GM23248 (cell line): ENCODE results near the gene REL. TPM values are rescaled to one million over a fixed set of nuclear protein-coding genes. Genes with fewer than 3 reads are reported as not detected.
A peak's percentile ranks its signal among the peaks of the same experiment; 100 is the strongest.

Source experiments
- DNase-seq: peaks from one replicate; pipeline ENCODE4 v3.0.0-alpha.2; 2015
- H2AFZ ChIP-seq: fragments of 200-600 bp; sonication (generic); 2 replicates; pipeline ENCODE4 v1.6.1; 2016; ENCODE audit warnings: antibody characterized with exemption
- H3F3A ChIP-seq: fragments of 200-600 bp; sonication (generic); 2 replicates; pipeline ENCODE4 v1.6.1; 2016; ENCODE audit warnings: mild to moderate bottlenecking, antibody characterized with exemption, mixed run types; ENCODE audit not compliant: insufficient read depth
- H3K27ac ChIP-seq: fragments of 200-600 bp; sonication (generic); 2 replicates; pipeline ENCODE4 v1.5.1; 2016; ENCODE audit warnings: mild to moderate bottlenecking
- H3K27me3 ChIP-seq: fragments of 200-600 bp; sonication (generic); replicated peaks from 2 replicates; pipeline ENCODE4 v1.6.1; 2016; ENCODE audit warnings: mild to moderate bottlenecking; ENCODE audit not compliant: insufficient read depth
- H3K36me3 ChIP-seq: fragments of 200-600 bp; sonication (generic); 2 replicates; pipeline ENCODE4 v1.6.1; 2016; ENCODE audit warnings: low read depth, mild to moderate bottlenecking
- H3K4me1 ChIP-seq: fragments of 200-600 bp; sonication (generic); 2 replicates; pipeline ENCODE4 v1.6.1; 2016; ENCODE audit warnings: mild to moderate bottlenecking; ENCODE audit not compliant: insufficient read depth
- H3K4me2 ChIP-seq: fragments of 200-600 bp; sonication (generic); one replicate; pipeline ENCODE4 v1.6.1; 2016; ENCODE audit warnings: mild to moderate bottlenecking; ENCODE audit not compliant: unreplicated experiment
- H3K4me3 ChIP-seq: fragments of 200-600 bp; sonication (generic); 2 replicates; pipeline ENCODE4 v1.5.1; 2016; ENCODE audit warnings: mild to moderate bottlenecking
- H3K79me2 ChIP-seq: fragments of 200-600 bp; sonication (generic); 2 replicates; pipeline ENCODE4 v1.6.1; 2016; ENCODE audit warnings: mild to moderate bottlenecking; ENCODE audit not compliant: insufficient read depth
- H3K9ac ChIP-seq: fragments of 200-600 bp; sonication (generic); 2 replicates; pipeline ENCODE4 v1.6.1; 2016; ENCODE audit warnings: mild to moderate bottlenecking
- H3K9me2 ChIP-seq: fragments of 200-600 bp; sonication (generic); 2 replicates; pipeline ENCODE4 v1.6.1; 2016; ENCODE audit warnings: mixed run types, mild to moderate bottlenecking, moderate library complexity; ENCODE audit not compliant: insufficient read depth
- H3K9me3 ChIP-seq: fragments of 200-600 bp; sonication (generic); one replicate; pipeline ENCODE4 v1.6.1; 2017; ENCODE audit warnings: low read depth
- H4K20me1 ChIP-seq: fragments of 200-600 bp; sonication (generic); 2 replicates; pipeline ENCODE4 v1.6.0; 2016; ENCODE audit not compliant: insufficient read depth
- EZH2 ChIP-seq: fragments of 200-600 bp; sonication (generic); IDR thresholded peaks from 2 replicates; pipeline ENCODE4 v1.6.1; 2018; ENCODE audit warnings: antibody characterized with exemption, mild to moderate bottlenecking; ENCODE audit not compliant: insufficient read depth, poor library complexity, severe bottlenecking
- EZH2phosphoT487 ChIP-seq: fragments of 200-600 bp; sonication (generic); IDR thresholded peaks from 2 replicates; pipeline ENCODE4 v1.6.1; 2018; ENCODE audit warnings: antibody characterized with exemption, moderate library complexity, mild to moderate bottlenecking, low read depth; ENCODE audit not compliant: insufficient read depth
- WGBS, 2 experiments: methylation state at CpG; one replicate each; pipeline ENCODE4 v1.1.6; 2015 to 2017; ENCODE audit warnings: low lambda C conversion rate in 2 of 2, low coverage in 1 of 2; ENCODE audit errors: missing lambda C conversion rate in 2 of 2; 5-methylcytosine and 5-hydroxymethylcytosine counted together
- in situ Hi-C: fragments of 300-500 bp; cut with MboI; formaldehyde crosslinking; loops from 2 replicates; pipeline ENCODE4 v1.15.0; 2020
- polyA plus RNA-seq: library from polyadenylated mRNA; unstranded; fragments of >200 nt; fragmentation: Nextera tagmentation; extraction: Ambion mirVana; gene quantifications from 2 replicates; pipeline ENCODE4 v1.2.1, GENCODE V29; 2016
- total RNA-seq: library from RNA; depleted of rRNA; stranded (reverse); fragments of >200 nt; shearing (Covaris generic); gene quantifications from 2 replicates; pipeline ENCODE4 v1.2.3, GENCODE V29; 2014

The REL gene
- total and polyA plus RNA-seq, 2 experiments from 2014 or later: 2.1 to 2.3 TPM

GRCh38 chr2:60934165-60934722, 52.9 kb downstream of the REL start:
- peak; percentile 7 for DNase-seq
- no peaks in the 10 kb centered on the region for H3K9me2 ChIP-seq
- H3K79me2 ChIP-seq: no peaks in the 10 kb centered on the region
- in situ Hi-C loops: no loop called here
- no peak overlapping the region for H3K4me3 ChIP-seq
- no peak overlapping the region for H3K9ac ChIP-seq
- no peaks in the 10 kb centered on the region for H3F3A ChIP-seq
- H3K27ac ChIP-seq: no peak overlapping the region
- H3K27me3 ChIP-seq: no peaks in the 10 kb centered on the region
- no peaks in the 10 kb centered on the region for H3K36me3 ChIP-seq
- no peaks in the 10 kb centered on the region for H3K9me3 ChIP-seq
- 11 to 19% methylated on average over 2 of the region's 2 CpGs for WGBS, 2 experiments
- no peak overlapping the region for H3K4me2 ChIP-seq
- no peaks in the 10 kb centered on the region for H4K20me1 ChIP-seq
- H2AFZ ChIP-seq: 0 out of 2 replicates have a peak overlapping the region, but pooled peaks have one; percentile 19
- TF ChIP-seq EZH2phosphoT487: no peak
- TF ChIP-seq EZH2: no peak
- no peaks in the 10 kb centered on the region for H3K4me1 ChIP-seq

GRCh38 chr2:60936757-60937156, 55.4 kb downstream of the REL start:
- Histone ChIP-seq H3K4me2 (no peak overlapping the region), H3K36me3 (no peaks in the 10 kb centered on the region), H4K20me1 (no peaks in the 10 kb centered on the region), H3K79me2 (no peaks in the 10 kb centered on the region), H3K9me3 (no peaks in the 10 kb centered on the region), H2AFZ (no peak overlapping the region), H3K27me3 (no peaks in the 10 kb centered on the region), H3K9me2 (no peaks in the 10 kb centered on the region), H3K9ac (no peak overlapping the region), H3K27ac (no peak overlapping the region), H3K4me3 (no peak overlapping the region), H3K4me1 (no peaks in the 10 kb centered on the region), H3F3A (no peaks in the 10 kb centered on the region)
- TF ChIP-seq EZH2phosphoT487 (no peak), EZH2 (no peak)
- WGBS, 2 experiments: 83 to 89% methylated on average over 5 of the region's 5 CpGs
- no peak for DNase-seq
- in situ Hi-C loops: no loop called here

DNA sequence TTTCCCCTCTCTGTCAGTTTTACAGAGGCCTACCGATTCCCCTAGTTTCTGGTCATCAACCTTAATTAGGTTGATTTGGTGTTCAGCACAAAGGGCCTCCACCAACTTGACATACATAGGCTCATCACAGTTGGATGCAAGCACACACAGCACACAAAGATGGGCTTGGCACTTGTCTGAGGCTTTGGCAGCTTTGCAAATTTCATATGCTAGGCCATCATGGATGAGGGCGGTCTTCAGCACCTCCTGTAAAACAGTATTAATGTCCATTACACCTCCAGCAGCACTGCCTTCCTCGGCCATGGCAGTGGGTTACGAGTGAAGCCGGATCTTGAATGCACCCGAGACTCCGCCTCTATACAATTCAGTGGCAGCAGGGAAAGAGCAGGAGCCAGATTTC, 56.9 kb downstream of the REL start:
- WGBS, 2 experiments: 97 to 98% methylated on average over 7 of the region's 7 CpGs
- Histone ChIP-seq H3K4me2 (no peak overlapping the region), H3K27ac (no peak overlapping the region), H4K20me1 (no peaks in the 10 kb centered on the region), H3K9me2 (no peaks in the 10 kb centered on the region), H3K9me3 (no peaks in the 10 kb centered on the region), H3K36me3 (no peaks in the 10 kb centered on the region), H3F3A (no peaks in the 10 kb centered on the region), H3K79me2 (no peaks in the 10 kb centered on the region), H3K4me3 (no peak overlapping the region), H3K4me1 (no peaks in the 10 kb centered on the region), H3K9ac (no peak overlapping the region), H3K27me3 (no peaks in the 10 kb centered on the region), H2AFZ (no peak overlapping the region)
- DNase-seq: no peak
- no peak for TF ChIP-seq EZH2
- TF ChIP-seq EZH2phosphoT487: no peak
- in situ Hi-C loops: no loop called here

- Histone ChIP-seq H3K4me3 (no peak overlapping the region), H3K4me2 (no peak overlapping the region), H3F3A (no peaks in the 10 kb centered on the region), H3K9me2 (no peaks in the 10 kb centered on the region), H4K20me1 (no peaks in the 10 kb centered on the region), H3K9me3 (no peaks in the 10 kb centered on the region), H3K27me3 (no peaks in the 10 kb centered on the region), H3K79me2 (no peaks in the 10 kb centered on the region), H3K27ac (no peak overlapping the region), H2AFZ (no peak overlapping the region), H3K36me3 (no peaks in the 10 kb centered on the region; the same call in 1 of the 2 replicates), H3K4me1 (no peaks in the 10 kb centered on the region), H3K9ac (no peak overlapping the region)
- in situ Hi-C loops: no loop called here
- WGBS, 2 experiments: 70 to 79% methylated on average over 2 of the region's 2 CpGs
- no peak for DNase-seq
- TF ChIP-seq EZH2 (no peak), EZH2phosphoT487 (no peak)
These were observed 58.2 kb downstream of the REL start for GRCh38 chr2:60939622-60940021.

DNA sequence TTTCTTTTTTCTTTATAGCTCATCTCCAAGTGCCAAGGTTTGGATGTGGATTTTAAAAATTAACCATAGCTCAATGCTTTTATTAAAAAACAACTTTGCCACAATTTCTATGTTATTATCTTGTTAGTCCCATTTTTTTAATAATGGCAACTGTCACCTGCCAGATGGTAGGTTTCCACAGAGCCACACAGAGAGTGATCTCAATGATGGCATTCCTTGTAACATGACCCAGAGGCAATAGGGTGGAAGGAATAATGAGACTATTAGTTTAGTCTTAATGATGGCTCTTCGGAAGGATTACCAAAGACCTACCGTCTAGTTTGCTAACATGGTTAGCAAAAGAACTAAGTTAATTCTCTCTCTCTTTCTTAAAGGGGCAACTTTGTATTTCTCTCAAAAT, 64.0 kb downstream of the REL start:
- TF ChIP-seq EZH2: no peak
- TF ChIP-seq EZH2phosphoT487: no peak
- WGBS, 2 experiments: 68 to 70% methylated on average over 2 of the region's 2 CpGs
- no peaks in the 10 kb centered on the region for H3F3A ChIP-seq

More for the DNA sequence above, 64.0 kb downstream of the REL start:
- Histone ChIP-seq H2AFZ (no peak overlapping the region), H3K4me2 (no peak overlapping the region), H3K9me3 (no peaks in the 10 kb centered on the region), H3K79me2 (no peaks in the 10 kb centered on the region), H3K4me3 (no peak overlapping the region), H3K27me3 (no peaks in the 10 kb centered on the region), H3K36me3 (no peaks in the 10 kb centered on the region; the same call in 1 of the 2 replicates), H3K9ac (no peak overlapping the region), H3K9me2 (no peaks in the 10 kb centered on the region), H3K27ac (no peak overlapping the region), H4K20me1 (no peaks in the 10 kb centered on the region), H3K4me1 (peaks cover 5% of the 10 kb centered on the region; the same call in 1 of the 2 replicates)
- no peak for DNase-seq
- in situ Hi-C loops: no loop called here
